Heart left ventricle (tissue), 16 donors: ENCODE measurements around the gene ETV5. TPM values are rescaled to one million over a fixed set of nuclear protein-coding genes. Genes with fewer than 3 reads are reported as not detected.

ENCODE experiments used
- ATAC-seq, 4 donors: fragments of 200-7000 bp; cut with Tn5 transposase; one replicate each; pipeline ENCODE4 v1.9.1; 2020 to 2022; ENCODE audit warnings: moderate library complexity in 4 of 4, mild to moderate bottlenecking in 3 of 4, moderate number of reproducible peaks in 1 of 4
- DNase-seq, 5 donors: peaks; one replicate each; pipeline ENCODE4 v3.0.0-alpha.2; 2020
- H3K27ac ChIP-seq, 12 donors: fragments of 200-600 bp; sonication (generic) in 4 of 12; one replicate each; pipeline versions ENCODE4 v1.5.0 to v1.8.0; 2016 to 2022; ENCODE audit warnings: mild to moderate bottlenecking in 2 of 12
- H3K27me3 ChIP-seq, 9 donors: fragments of 200-600 bp; sonication (generic) in 2 of 9; one replicate each; pipeline versions ENCODE4 v1.5.1 to v1.8.0; 2016 to 2022; ENCODE audit warnings: mild to moderate bottlenecking in 3 of 9
- H3K36me3 ChIP-seq, 9 donors: fragments of 200-600 bp; sonication (generic) in 2 of 9; one replicate each; pipeline versions ENCODE4 v1.5.0 to v1.8.0; 2018 to 2022; ENCODE audit warnings: mild to moderate bottlenecking in 2 of 9
- H3K4me1 ChIP-seq, 12 donors: fragments of 200-600 bp; sonication (generic) in 4 of 12; one replicate each; pipeline versions ENCODE4 v1.5.0 to v1.8.0; 2016 to 2022; ENCODE audit warnings: mild to moderate bottlenecking in 3 of 12
- H3K4me3 ChIP-seq, 12 donors: fragments of 200-600 bp; sonication (generic) in 4 of 12; one replicate each; pipeline versions ENCODE4 v1.5.0 to v1.8.0; 2017 to 2022; ENCODE audit warnings: mild to moderate bottlenecking in 9 of 12, moderate library complexity in 4 of 12
- H3K9me3 ChIP-seq, 12 donors: fragments of 200-600 bp; sonication (generic) in 4 of 12; one replicate each; pipeline versions ENCODE4 v1.5.0 to v1.8.0; 2016 to 2022; ENCODE audit warnings: mild to moderate bottlenecking in 1 of 12
- CTCF ChIP-seq, 12 donors: fragments of 200-600 bp; sonication (generic) in 4 of 12; IDR thresholded peaks; one replicate each; pipeline versions ENCODE4 v1.5.0 to v1.8.0; 2018 to 2022; ENCODE audit warnings: antibody characterized with exemption in 12 of 12, mild to moderate bottlenecking in 5 of 12
- POLR2A ChIP-seq, 2 donors: fragments of 450-650 bp; IDR thresholded peaks; one replicate each; pipeline ENCODE4 v1.6.1; 2017; ENCODE audit warnings: antibody characterized with exemption in 2 of 2, mild to moderate bottlenecking in 2 of 2, moderate library complexity in 2 of 2
- WGBS, 4 donors: extraction: QIAGEN DNeasy Blood & Tissue Kit in 2 of 4; methylation state at CpG; one replicate each; pipeline versions ENCODE4 v1.1.5 to v1.1.7; 2013 to 2018; 5-methylcytosine and 5-hydroxymethylcytosine counted together
- intact Hi-C, 10 donors: fragments of 100-400 bp; cut with DNase I; formaldehyde crosslinking; loops; one replicate each; pipeline versions ENCODE4 v1.11.1 to v1.14.2; 2022
- polyA plus RNA-seq, 2 donors: library from polyadenylated mRNA; stranded (reverse); fragments of 200-250 nt; gene quantifications; one replicate each; pipeline ENCODE4 v1.2.3, GENCODE V29; 2013
- total RNA-seq, 9 donors: library from RNA; depleted of rRNA in 2 of 9; stranded (reverse); fragments of >200 nt in 2 of 9; fragmentation: NEBNext Ultra II Directional in 3 of 9; extraction: Animal tissue kit (Norgen Biotek cat#: 25700) in 3 of 9; gene quantifications; one replicate each; pipeline versions ENCODE4 v1.1.0 to v1.2.4, GENCODE V29; 2016 to 2023
- donor health status: ischemic (EF 13 %, LVEDD 7.1; RV severe dilation, severe dysfunction).
- donor health status: healthy with polysubstance abuse.
- donor health status: DM: no; HTN: yes; CAD: no.
- donor health status: DM: no; HTN: no; CAD: no.
- donor health status: ischemic (EF 25% LVEDD 6.9; RV normal size, moderate dysfunction).
- donor health status: ischemic (EF 25% LVEDD 5.7; RV mildly dilated, moderate dysfunction).
- donor health status: healthy.
- donor health status: DM: yes; HTN: yes; CAD: no.
- donor health status: ischemic (EF 35%, LVEDD 5.7; RV mildly dilated, moderate dysfunction).
- donor health status: nonischemic (EF 11% LVEDD 7.7; RV severe dilation, severe dysfunction).
- donor health status: DM: yes; HTN: yes; CAD: no.
- donor health status: PGD.
- donor health status: ischemic (EF 29% LVEDD 5.4; RV normal size, mild dysfunction).
- donor health status: nonischemic (EF 23%, LVEDD 6.1; RV moderate dilation, normal function).

ETV5 gene
- total and polyA plus RNA-seq, 11 donors, result 0.65 to 29.9 (median 6.9) TPM

- ATAC-seq, result no peak
- intact Hi-C loops, result loop anchor here in 1 of 10 donors (5.0 kb wide), 1 partner anchor 147 kb away; no protein-coding TSS in a partner anchor
- DNase-seq, result no peak
- TF ChIP-seq POLR2A (IDR thresholded peaks at IDR 0.05), result no peak
- no peak for TF ChIP-seq CTCF (IDR thresholded peaks at IDR 0.05)
- H3K4me3 ChIP-seq, result no peak overlapping the region
- no peaks in the 10 kb centered on the region for H3K36me3 ChIP-seq
- H3K27me3 ChIP-seq, result no peaks in the 10 kb centered on the region
- H3K4me1 ChIP-seq, result peaks cover 0 to 56% (median 25%) of the 10 kb centered on the region in 12 donors
- WGBS, 4 donors, result 85 to 92% (median 89%) methylated on average over 7 of the region's 7 CpGs
- peak overlapping the region in 1 of 12 donors; percentile 57 for H3K27ac ChIP-seq
- no peaks in the 10 kb centered on the region for H3K9me3 ChIP-seq
These were observed 14.0 kb downstream of the ETV5 start for GRCh38 chr3:186094696-186095425.

- Histone ChIP-seq H3K4me3 (no peak overlapping the region), H3K4me1 (peaks cover 0 to 51% (median 23%) of the 10 kb centered on the region in 12 donors), H3K9me3 (no peaks in the 10 kb centered on the region), H3K27ac (peak overlapping the region in 1 of 12 donors; percentile 57), H3K27me3 (no peaks in the 10 kb centered on the region), H3K36me3 (no peaks in the 10 kb centered on the region)
- WGBS, 4 donors, result 84 to 92% (median 89%) methylated on average over 5 of the region's 5 CpGs
- intact Hi-C loops, result no loop called here
- ATAC-seq, result no peak
- TF ChIP-seq CTCF (IDR thresholded peaks at IDR 0.05) (no peak), POLR2A (IDR thresholded peaks at IDR 0.05) (no peak)
- no peak for DNase-seq
These were observed 14.6 kb downstream of the ETV5 start for GRCh38 chr3:186094271-186094670.

GRCh38 chr3:186093271-186093900 is 15.5 kb downstream of the ETV5 start:
- intact Hi-C loops, result no loop called here
- 81 to 97% (median 89%) methylated on average over 4 of the region's 4 CpGs for WGBS, 4 donors
- no peak for TF ChIP-seq CTCF (IDR thresholded peaks at IDR 0.05)
- TF ChIP-seq POLR2A (IDR thresholded peaks at IDR 0.05), result no peak
- Histone ChIP-seq H3K4me1 (peaks cover 0 to 46% (median 17%) of the 10 kb centered on the region in 12 donors), H3K36me3 (no peaks in the 10 kb centered on the region), H3K4me3 (no peak overlapping the region), H3K27ac (no peak overlapping the region), H3K27me3 (no peaks in the 10 kb centered on the region), H3K9me3 (no peaks in the 10 kb centered on the region)
- ATAC-seq (no peak), DNase-seq (no peak)

- no peaks in the 10 kb centered on the region for H3K27me3 ChIP-seq
- H3K27ac ChIP-seq, result no peak overlapping the region
- TF ChIP-seq POLR2A (IDR thresholded peaks at IDR 0.05) (no peak), CTCF (IDR thresholded peaks at IDR 0.05) (no peak)
- DNase-seq (no peak), ATAC-seq (no peak)
- H3K9me3 ChIP-seq, result no peaks in the 10 kb centered on the region
- H3K4me1 ChIP-seq, result peaks cover 0 to 38% (median 8%) of the 10 kb centered on the region in 12 donors
- intact Hi-C loops, result no loop called here
- no peaks in the 10 kb centered on the region for H3K36me3 ChIP-seq
- WGBS, 4 donors, result 79 to 89% (median 83%) methylated on average over 10 of the region's 10 CpGs
- H3K4me3 ChIP-seq, result no peak overlapping the region
These were observed 16.4 kb downstream of the ETV5 start for GRCh38 chr3:186092360-186093070.
